Measurements from ENCODE around the gene SAG.

DNA sequence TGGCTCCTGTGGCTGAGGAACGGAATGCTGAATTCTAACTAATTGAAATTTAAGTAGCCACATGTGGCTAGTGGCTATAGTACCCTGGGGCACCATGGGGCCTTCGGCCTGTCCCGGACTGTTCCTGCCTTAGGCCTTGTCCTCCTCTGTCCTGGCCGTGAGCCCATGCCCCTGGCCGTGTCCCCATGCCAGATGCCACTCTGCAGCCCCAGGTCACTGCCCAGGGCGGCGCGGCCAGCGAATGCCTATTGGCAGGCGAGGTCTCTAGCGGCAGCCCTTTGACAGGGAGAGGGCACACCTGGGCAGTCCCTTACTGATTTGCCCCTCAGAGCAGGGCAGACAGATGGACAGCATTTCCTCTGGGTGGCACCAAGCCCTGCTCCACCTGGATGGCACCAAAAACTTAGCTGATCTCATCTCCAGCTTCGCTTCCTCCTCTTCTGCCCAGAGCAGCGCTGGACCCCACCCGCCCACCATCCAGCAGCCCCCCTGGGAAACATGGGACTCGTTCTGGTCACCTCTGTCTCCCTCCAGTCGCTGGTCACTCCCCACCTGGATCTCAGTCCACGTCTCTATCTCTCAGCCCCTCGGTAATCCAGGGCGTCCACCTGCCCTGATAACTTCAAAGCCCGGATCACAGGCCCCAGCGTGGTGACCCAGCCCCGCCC, 45.6 kb downstream of the SAG start:
- TF ChIP-seq, protein P1, sequence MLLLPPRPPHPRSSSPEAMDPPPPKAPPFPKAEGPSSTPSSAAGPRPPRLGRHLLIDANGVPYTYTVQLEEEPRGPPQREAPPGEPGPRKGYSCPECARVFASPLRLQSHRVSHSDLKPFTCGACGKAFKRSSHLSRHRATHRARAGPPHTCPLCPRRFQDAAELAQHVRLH (CRISPR knock-in tag; IDR thresholded peaks at IDR 0.05; ENCODE audit: borderline replicate concordance, low read depth) = no peak
- TF ChIP-seq ZNF558 (CRISPR knock-in tag; IDR thresholded peaks at IDR 0.05; ENCODE audit: borderline replicate concordance) (no peak), EP300 (IDR thresholded peaks at IDR 0.05; ENCODE audit: low read depth in 2 of 2, low read length in 2 of 2) (0 out of 4 replicates have a peak, but pooled peaks of 1 of the 2 experiments have one; percentile 77), EP300 (CRISPR knock-in tag; IDR thresholded peaks at IDR 0.05; ENCODE audit: borderline replicate concordance) (no peak), POLR2A (IDR thresholded peaks at IDR 0.05; ENCODE audit: insufficient read depth in 1 of 2, low read depth in 2 of 2, low read length in 2 of 2) (no peak), FOXJ3 (CRISPR knock-in tag; IDR thresholded peaks at IDR 0.05; ENCODE audit: borderline replicate concordance) (no peak)
- TF ChIP-seq, protein P2, sequence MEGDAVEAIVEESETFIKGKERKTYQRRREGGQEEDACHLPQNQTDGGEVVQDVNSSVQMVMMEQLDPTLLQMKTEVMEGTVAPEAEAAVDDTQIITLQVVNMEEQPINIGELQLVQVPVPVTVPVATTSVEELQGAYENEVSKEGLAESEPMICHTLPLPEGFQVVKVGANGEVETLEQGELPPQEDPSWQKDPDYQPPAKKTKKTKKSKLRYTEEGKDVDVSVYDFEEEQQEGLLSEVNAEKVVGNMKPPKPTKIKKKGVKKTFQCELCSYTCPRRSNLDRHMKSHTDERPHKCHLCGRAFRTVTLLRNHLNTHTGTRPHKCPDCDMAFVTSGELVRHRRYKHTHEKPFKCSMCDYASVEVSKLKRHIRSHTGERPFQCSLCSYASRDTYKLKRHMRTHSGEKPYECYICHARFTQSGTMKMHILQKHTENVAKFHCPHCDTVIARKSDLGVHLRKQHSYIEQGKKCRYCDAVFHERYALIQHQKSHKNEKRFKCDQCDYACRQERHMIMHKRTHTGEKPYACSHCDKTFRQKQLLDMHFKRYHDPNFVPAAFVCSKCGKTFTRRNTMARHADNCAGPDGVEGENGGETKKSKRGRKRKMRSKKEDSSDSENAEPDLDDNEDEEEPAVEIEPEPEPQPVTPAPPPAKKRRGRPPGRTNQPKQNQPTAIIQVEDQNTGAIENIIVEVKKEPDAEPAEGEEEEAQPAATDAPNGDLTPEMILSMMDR (CRISPR knock-in tag; IDR thresholded peaks at IDR 0.05) = no peak
